ENCODE data around the gene ADGRG3. TPM values are rescaled to one million over a fixed set of nuclear protein-coding genes. Genes with fewer than 3 reads are reported as not detected.

ADGRG3 gene
- total and polyA plus RNA-seq, 10 of the 15 experiments (the other 5 are each of a cell fraction or from before 2014, with no cell fraction given), result 0.10 to 0.11 (median 0.10) TPM; not detected in 7

- peaks cover 0 to 6% of the 10 kb centered on the region in 2 experiments; a peak in 3 of 4 replicates for H3K27me3 ChIP-seq (replicated peaks in 1 of 2; ENCODE audit: control insufficient read depth in 2 of 2, insufficient read depth in 2 of 2, low read length in 1 of 2)
- ChIA-PET POLR2A (no interaction called here), SMC1A (ENCODE audit: uncharacterized antibody, unreplicated experiment) (interaction anchor here (2.1 to 2.3 kb wide), 2 partner anchors 8 to 13 kb away, joined by 4 to 10 read pairs; no protein-coding TSS in a partner anchor), RAD21 (ENCODE audit: unreplicated experiment) (interaction anchor here (0.9 to 1.9 kb wide), 2 partner anchors 8 to 38 kb away, joined by 3 to 6 read pairs; no protein-coding TSS in a partner anchor), CTCF (interaction anchor here (1.5 to 3.7 kb wide), 7 partner anchors 8 to 62 kb away, joined by 4 to 19 read pairs (median 8); no protein-coding TSS in a partner anchor)
- no peak overlapping the region for H3K4me3 ChIP-seq
- H4K20me1 ChIP-seq (ENCODE audit: control insufficient read depth, insufficient read depth), result no peaks in the 10 kb centered on the region
- DNase-seq (ENCODE audit: low read depth, low spot score) (no peak), FAIRE-seq (no peak), ATAC-seq (peak; percentile 28; the same call in 1 of the 3 replicates)
- no peaks in the 10 kb centered on the region for H3K79me2 ChIP-seq (ENCODE audit: control insufficient read depth, insufficient read depth, low read length)
- no TSS peak for BruUV-seq (replicated peaks)
- TF ChIP-seq SKIL (IDR thresholded peaks at IDR 0.05; ENCODE audit: low read depth, poor library complexity, severe bottlenecking), result no peak
- no peak for TF ChIP-seq NFYA (IDR thresholded peaks at IDR 0.05; ENCODE audit: borderline replicate concordance, low read depth, low read length)
- TF ChIP-seq IRF5 (IDR thresholded peaks at IDR 0.05; ENCODE audit: borderline replicate concordance), result no peak
- TF ChIP-seq RFX5 (IDR thresholded peaks at IDR 0.05; ENCODE audit: low read depth, low read length), result 0 out of 2 replicates have a peak, but pooled peaks have one; percentile 43
- no peak for TF ChIP-seq ZBTB11 (CRISPR knock-in tag; IDR thresholded peaks at IDR 0.05)
- TF ChIP-seq POLR2AphosphoS5 (IDR thresholded peaks at IDR 0.05; ENCODE audit: low read length), result no peak
- 0 out of 2 replicates have a peak, but pooled peaks have one; percentile 24 for TF ChIP-seq CREM (IDR thresholded peaks at IDR 0.05; ENCODE audit: low read depth)
- no peak for TF ChIP-seq LARP7 (IDR thresholded peaks at IDR 0.05)
- peak; percentile 71 for TF ChIP-seq BMI1 (IDR thresholded peaks at IDR 0.05; ENCODE audit: borderline replicate concordance)
- H3K27ac ChIP-seq (ENCODE audit: control insufficient read depth, insufficient read depth), result no peak overlapping the region
- WGBS (ENCODE audit: insufficient coverage, insufficient replicate concordance, low lambda C conversion rate, missing lambda C conversion rate), result 16% methylated on average over 21 of the region's 23 CpGs
- intact Hi-C loops (cut with micrococcal nuclease; ENCODE audit: unreplicated experiment) (no loop called here), in situ Hi-C loops (cut with MboI) (no loop called here)
- no peak overlapping the region for H2AFZ ChIP-seq (ENCODE audit: control insufficient read depth, low read depth, low read length)
- no peaks in the 10 kb centered on the region for H3K9me3 ChIP-seq (replicated peaks; ENCODE audit: control insufficient read depth, insufficient read depth, low read length)
- H3K4me2 ChIP-seq (ENCODE audit: control insufficient read depth, insufficient read depth), result no peak overlapping the region
- H3K36me3 ChIP-seq (ENCODE audit: control insufficient read depth in 2 of 2, insufficient read depth in 2 of 2, low read length in 1 of 2), result no peaks in the 10 kb centered on the region
- no peak overlapping the region for H3K9ac ChIP-seq (ENCODE audit: control insufficient read depth, insufficient read depth, low read length)
- H3K4me1 ChIP-seq (ENCODE audit: control insufficient read depth, insufficient read depth, low read length), result no peaks in the 10 kb centered on the region
Observed at GRCh38 chr16:57639172-57639887, 28.8 kb upstream of the ADGRG3 start.
